NCI-H128 (cell line): ENCODE results near the gene MLPH.

Experiments
- DNase-seq: peaks from one replicate; lab custom pipeline; 2025; ENCODE audit not compliant: unreplicated experiment; lab: John Stamatoyannopoulos, UW

Gene MLPH

DNA sequence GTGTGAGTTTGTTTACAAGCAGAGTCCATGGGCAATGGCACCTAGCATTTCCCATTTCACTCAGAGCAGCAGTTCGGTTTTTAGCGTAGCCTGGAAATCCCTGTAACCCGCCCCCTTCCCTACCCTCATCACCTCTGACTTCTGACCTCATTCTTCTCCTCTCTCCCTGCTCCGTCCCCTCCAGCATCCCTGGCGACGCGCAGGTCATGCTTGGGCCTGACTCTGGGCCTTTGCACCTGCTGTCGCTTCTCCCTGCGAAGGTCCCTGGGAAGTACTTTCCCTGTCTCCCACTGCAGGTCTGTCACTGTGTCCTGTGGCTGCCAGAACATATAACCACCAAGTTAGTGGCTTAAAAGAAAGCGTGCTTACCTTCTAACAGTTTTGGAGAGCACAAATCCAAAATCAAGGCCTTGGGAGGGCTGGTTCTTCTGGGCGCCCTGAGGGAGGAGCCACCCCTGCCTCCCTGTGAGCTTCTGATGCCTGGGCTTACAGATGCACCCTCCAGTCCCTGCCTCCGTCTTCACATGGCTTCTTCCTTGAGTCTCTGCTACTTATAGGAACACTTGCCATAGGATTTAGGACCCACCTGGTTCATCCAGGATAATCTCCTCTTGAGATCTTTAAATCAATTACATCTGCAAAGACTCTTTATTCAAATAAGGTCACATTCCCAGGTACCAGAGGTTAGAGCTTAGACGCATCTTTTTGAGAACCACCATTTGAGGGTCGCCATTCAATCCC, 111.6 kb downstream of the MLPH start:
- no peak for DNase-seq

DNA sequence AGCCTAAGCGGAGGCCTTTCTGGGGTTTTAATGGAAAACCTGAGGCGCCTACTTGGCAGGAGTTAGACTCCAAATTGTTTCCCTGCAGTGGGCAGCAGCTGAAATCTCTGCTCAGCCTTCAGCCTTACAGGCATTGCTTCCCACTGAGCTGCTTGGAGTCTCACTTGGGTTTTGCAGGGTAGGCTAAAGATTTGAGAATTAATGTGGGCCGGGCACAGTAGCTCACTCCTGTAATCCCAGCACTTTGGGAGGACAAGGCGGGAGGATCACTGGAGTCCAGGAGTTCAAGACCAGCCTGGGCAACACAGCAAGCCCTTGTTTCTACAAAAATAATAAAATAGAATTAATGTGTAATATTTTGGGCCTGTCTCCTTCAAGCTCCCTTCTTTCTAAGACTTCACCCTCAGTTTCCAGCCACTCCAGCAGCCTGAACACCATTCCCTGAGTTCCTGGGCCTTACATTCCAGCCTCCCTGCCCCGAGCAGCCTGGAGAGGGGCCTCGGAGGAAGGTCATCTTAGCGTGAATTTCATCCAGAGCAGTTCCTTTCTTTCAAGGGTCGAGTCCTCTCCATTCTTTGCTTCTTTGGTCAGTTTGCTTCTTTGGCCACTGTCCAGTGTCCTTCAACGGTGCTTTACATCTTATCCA, 112.5 kb downstream of the MLPH start:
- DNase-seq = no peak

DNA sequence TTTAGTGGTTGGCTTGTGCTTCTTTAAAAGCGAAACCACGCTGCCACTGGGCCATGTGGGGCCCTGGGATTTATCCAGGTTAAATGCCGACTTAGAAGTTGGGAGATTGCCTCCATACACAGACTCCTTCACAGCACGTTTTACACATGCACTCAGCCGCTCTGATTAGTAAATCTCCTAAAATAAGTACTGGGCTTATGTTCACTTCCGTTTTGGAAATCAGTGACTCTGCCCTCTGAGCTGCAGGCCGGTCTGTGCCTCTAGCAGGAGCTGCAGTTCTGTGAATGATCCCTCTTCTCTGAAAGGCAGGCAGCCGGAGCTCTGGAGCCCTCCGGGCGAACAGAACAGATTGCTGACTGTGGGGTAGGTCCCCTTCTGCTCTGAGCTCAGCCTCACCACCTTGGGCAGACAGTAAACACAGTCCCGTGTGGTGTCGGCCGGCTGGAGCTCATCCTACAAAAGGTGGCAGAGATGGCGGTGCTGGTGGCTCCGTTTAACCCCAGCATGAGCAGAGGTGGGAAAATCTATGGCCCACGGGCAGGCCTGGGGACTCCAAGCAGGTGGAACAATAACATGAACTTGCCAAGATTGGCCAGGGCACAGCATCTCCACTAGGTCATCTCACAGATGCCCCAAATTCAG, 113.3 kb downstream of the MLPH start:
- DNase-seq = no peak

DNA sequence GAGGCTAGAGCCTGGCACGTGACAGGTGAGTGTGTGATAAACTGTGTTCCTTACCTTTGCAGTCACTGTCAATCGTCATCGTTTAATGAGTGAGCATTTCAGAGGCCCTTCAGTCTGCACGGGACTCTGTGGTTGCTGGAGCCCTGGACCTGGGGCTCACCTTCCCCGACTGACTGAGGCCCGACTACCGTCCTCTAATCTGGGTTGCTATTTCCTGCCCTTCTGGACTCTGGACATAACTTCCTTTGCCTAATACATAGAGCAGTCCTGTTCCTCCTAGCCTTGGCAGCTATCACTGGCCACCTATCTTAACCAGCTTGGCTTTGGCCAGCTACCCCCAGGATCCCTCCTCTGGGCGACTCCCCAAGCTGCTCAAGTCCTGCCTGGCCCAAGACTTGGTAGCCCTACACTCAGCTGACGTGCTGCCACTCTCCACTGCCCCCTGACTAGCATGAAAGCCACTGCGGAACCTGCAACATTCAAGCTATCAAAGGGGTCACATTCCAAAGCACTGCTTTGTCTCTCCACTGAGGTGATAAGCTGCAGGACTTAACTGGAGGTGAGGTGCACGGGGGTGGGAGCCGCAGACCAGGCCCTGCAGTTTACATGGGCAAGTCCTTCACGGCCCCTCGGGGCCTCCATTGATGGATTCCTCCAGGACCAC, 114.5 kb downstream of the MLPH start:
- no peak for DNase-seq

DNA sequence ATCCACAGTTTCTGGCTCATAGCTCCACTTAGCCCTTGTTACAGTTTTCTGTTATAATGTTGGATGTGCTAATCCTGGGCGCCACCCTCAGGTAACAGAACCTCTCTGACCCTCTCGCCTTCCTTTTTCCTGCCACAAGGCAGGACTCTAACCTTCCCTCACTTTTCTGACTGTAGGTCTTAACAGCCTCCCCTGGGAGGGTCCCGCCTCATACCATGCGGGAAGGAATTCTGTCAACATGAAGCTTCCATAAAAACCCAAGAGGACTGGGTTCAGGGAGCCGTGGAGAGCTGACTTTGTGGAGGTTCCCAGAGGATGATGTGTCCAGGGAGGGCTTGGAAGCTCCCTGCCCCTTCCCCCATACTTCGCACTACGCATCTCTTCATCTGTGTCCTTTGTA, 115.4 kb downstream of the MLPH start:
- no peak for DNase-seq

DNA sequence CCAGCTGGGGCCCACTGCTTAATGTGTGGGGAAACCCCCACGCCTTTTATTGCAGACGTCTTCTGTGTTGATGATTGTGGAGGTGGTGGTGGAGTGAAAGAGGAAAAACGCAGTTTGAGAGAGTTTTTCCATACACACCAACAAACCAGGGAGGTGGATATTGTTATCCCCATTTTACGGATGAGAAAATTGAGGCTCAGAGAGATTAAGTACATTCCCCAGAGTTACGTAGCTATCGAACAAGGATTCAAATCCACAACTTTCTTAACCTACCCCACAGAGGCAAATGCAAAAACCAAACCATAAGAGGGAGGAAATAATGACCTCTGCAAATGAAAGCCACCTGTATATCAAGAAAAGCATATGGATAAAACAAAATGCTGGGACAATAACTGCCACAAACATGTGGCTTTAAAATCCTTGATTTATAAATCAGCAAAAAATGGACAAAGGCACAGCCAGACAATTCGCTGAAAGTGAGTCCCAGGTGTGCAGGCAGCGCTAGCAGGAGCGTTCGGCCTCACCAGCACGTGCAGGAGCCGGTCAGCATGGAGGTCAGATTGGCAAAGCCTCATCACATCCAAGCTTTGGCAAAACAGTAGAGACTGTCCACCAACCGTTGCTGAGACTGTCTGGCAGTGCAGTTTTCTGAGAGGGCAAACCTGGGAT, 116.1 kb downstream of the MLPH start:
- no peak for DNase-seq

DNA sequence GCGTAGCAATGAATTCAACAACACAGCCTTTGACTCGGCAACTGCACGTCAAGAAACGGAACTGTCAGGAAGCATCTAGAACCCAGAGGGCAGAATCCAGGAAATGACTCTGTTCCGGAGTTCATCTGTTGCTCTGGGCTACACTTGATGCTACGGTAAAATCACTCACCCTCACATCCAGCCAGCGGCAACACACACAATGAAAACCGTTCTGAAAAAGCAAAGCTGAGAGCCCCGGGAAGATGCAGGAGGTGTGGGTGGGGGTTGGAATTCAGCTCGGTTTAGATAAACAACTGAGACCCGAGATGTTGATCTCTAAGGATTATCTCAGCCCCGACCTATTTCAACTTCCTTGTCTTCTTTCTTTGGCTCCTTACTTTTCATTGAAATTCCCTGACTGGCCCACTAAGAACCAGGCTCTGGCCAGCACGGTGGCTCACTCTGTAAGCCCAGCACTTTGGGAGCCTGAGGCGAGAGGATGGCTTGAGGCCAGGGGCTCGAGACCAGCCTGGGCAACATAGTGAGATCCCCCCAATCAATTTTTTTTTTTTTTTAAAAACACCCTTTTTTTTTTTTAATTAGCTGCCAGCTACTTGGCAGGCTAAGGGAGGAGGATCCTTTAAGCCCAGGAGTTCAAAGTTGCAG, 116.8 kb downstream of the MLPH start:
- DNase-seq = no peak

DNA sequence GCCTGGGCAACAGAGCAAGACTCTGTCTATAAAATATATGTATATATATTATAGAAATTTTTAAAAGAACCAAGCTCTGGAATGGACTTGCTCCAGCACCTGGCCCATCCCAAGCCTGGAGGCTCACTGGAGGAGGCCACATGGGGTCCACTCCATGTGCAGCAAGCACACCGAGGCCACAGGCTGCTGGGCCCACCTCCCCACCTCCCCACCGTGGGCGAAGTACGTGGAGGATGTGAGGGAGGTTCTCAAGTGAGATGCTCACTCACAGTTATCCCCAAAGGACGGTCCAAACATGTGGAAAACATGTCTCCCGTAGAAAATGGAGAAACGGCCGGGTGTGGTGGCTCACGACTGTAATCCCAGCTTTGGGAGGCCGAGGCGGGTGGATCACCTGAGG, 117.3 kb downstream of the MLPH start:
- no peak for DNase-seq
